LoVo (cell line): ENCODE data around the gene MCTP1.
A peak's percentile ranks its signal among the peaks of the same experiment; 100 is the strongest.

Experiments
- DNase-seq: peaks from one replicate; pipeline ENCODE4 v3.0.0-alpha.2; 2016; ENCODE audit warnings: low spot score

The MCTP1 gene

DNA sequence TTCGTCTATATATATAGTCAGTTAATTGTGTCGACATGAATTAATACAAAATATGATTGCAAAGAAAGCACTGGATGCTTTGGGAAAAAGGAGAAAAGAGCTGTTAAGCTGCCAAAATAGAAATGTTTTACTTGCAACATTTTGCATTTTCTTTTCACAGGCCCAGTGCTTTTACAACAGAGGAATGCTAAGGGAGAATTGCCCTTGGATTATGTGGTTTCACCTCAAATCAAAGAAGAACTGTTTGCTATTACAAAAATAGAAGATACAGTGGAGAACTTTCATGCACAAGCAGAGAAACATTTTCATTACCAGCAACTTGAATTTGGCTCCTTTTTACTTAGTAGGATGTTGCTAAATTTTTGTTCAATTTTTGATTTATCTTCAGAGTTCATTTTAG is 590.2 kb downstream of the MCTP1 start:
- no peak for DNase-seq

DNA sequence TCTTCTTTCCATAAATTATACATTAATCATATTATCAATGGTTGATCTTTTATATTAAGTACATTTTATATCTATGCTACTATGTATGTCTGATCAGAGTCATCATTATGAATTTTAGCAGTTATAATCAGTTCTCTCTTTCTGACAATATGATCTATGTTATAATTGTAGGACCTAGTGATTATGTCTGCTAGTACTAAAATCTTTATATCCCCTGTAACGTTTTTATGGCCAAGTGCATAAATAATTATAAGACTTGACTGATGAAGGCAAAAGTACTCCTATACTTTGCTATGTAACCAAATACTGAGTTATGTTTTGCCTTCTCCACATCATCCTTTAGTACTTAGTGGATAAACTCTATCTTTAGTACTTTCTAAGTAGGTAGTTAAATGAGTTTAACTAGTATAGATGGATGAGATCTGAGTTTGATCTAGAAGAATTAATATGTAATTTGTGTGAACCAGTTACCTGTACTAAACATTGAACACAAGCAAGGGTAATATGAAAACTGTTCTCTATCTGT is 591.0 kb downstream of the MCTP1 start:
- no peak for DNase-seq

DNA sequence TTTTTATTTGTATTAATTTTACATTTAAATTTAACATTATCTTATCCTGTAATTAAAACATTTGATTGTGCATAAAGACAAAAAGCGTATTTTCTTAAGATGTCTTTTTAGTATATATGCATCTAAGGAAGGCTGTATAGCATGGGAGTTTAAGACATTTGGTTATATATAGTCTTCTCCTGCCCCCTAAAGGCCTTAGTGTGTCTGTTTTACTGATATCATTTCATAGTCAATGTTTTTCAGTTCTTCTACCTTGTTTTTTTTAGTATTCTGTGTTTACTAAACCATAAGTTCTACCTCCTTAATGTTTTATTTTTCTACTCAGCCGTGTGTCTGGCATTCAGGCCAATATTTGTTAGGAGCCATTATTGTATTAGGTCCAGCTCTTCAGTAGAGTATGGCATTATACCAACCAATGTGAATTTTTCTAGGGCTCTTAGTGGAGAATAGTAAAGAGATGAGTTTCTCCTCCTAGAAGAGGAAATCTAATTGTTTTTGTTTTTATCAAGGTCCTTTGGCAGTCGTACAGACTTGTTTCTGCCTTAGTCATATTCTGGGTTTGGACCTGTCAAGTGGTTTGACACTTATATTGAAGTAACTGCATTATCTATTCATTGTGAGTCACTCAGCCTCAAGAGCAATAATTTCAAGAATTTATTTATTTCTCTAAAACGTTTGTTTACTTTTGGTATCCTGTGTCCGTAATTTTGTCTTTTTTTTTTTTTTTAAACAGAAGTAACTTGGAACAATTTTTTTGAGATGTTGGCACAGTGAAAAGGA is 591.7 kb downstream of the MCTP1 start:
- DNase-seq: peak; percentile 54

DNA sequence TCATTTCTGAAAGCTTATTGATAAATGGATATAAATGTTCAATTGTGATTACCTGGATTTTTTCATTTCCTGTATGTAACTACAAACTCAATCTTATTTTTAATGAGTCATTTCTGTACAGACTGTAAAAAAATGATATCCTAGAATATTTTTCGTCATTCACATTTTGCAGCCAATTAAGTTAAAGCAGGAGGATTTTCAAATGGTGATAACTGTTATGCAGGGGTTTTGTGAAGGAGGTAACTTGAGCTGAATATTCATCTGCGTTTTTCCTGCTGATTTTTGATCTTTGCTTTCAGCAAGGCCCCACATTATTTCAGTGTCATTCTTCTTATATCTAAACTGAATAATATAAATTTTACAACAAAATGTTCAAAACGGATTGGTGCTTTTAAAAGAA is 592.3 kb downstream of the MCTP1 start:
- DNase-seq: no peak

DNA sequence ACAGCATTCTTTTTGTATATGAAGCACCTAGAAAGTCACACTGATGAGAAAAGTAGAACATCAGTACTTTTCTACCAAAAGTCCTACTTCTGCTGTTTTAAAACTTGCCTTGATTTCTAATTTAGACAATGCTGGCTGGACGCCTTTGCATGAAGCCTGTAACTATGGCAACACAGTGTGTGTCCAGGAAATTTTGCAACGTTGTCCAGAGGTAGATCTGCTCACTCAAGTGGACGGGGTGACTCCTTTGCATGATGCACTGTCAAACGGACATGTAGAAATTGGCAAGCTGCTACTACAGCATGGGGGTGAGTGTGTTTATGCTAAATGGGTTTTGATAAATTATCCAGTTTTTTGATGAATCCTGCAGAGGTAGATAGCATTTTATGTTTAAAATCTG is 592.9 kb downstream of the MCTP1 start:
- no peak for DNase-seq

DNA sequence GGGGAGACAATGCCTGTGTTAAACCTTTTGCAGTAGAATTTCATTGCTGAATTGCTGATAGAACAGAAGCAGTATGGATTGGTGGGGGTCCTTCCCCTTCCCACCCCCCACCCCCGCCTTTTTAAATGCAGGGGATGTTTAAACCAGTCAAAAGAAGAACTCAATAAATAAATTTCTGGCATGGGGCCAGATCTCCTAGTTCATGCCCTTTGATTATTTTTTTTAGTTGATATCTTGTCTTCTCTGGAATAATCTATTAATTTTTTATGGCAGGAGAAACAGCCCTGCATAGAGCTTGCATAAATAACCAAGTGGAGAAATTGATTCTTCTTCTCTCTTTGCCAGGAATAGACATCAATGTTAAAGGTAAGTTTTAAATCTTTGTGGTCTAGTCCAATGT is 593.6 kb downstream of the MCTP1 start:
- no peak for DNase-seq

DNA sequence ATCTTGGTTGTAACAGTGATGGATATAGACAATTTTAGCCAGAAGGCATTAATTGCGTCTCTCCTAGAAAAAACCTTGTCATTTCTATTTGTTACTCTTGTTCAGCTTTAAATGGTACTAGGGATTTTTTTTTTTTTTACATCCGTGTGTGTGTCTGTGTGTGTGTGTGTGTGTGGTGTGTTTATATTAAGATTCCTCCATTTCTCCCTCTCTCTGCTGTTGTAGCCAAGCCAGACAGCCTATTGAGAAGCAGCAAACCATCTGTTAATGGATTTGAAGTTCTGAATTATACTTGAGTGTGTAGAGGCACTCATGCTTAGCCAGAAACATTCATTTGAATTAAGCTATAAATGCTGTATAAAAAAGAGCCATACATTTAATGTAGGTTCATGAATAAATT is 594.1 kb downstream of the MCTP1 start:
- no peak for DNase-seq

DNA sequence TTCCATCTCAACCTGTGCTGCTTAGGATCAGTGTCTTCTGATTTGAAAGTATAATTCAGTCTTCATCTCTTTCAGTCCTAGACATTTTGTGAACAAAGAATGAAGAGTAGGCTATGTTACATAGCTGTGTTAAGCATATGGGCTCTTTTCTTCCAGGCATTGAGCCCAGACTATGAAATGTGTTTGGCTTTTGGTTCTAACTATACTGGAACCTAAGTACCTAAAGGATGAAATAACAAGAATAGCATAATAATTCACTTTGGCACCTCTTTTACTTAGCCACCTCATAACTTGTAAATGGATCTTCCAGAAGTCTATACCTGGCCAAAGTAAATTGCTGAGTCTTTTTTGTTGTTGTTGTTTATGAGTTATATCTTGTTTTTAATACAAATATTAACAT is 595.0 kb downstream of the MCTP1 start:
- no peak for DNase-seq

DNA sequence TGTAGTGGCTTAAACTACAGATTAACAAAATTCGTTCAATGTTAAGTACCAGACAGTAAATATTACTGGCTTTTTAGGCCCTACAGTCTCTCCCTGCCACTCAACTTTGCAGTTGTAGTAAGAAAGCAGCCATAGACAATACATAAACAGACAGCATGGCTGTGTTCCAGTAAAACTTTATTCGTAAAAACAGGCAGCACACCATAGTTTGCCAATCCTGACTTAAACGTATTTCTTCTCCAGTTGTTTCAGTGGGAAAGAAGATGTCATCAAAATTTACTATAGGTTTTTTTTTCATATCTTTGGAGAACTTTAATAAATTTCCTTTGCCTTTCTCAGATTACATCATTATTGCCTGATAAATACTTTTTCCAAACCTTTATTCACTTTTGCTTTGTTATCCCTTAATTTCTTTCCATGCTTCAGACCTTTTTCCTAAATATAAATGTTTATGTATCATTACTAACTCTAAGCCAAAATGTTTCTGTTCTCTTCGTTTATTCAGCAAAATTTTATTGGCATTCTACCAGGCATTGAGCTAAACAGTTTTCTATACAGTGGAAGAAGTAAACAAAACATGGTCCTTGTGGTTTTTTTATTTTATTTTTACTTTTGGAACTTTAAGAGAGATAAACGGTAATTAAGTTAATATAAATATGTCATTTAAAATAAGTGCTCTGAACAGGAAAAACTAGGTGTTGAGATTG is 601.9 kb downstream of the MCTP1 start:
- no peak for DNase-seq

DNA sequence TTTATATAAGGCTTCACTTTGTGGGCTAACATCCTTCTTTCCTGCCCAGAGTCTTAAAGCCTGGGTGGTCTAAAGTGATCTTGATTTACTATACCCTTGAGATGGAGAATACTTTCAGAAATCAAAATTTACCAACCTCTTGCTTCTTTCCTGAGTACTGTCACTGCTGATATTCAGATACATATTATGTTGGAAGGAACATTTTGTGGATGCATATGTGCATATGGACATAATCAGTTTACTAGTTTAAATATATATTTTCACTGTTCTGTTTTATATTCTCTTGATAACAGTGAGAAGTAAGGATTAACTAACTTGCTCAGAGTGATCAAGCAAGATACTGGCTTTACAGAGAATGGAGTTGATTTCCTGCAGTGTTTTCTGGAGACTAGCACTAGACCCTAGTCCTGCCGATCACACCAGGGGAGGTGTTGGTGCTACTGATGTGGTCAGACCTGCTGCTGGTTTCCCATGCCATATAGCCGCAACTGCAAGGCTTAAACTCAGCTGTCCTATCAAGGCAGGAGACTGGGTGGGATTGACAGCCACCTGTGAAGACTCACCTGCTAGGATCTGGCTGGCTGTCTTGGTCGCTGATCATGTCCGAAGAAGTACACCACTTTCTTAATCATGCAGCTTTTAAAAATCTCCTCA is 608.8 kb downstream of the MCTP1 start:
- DNase-seq: no peak

DNA sequence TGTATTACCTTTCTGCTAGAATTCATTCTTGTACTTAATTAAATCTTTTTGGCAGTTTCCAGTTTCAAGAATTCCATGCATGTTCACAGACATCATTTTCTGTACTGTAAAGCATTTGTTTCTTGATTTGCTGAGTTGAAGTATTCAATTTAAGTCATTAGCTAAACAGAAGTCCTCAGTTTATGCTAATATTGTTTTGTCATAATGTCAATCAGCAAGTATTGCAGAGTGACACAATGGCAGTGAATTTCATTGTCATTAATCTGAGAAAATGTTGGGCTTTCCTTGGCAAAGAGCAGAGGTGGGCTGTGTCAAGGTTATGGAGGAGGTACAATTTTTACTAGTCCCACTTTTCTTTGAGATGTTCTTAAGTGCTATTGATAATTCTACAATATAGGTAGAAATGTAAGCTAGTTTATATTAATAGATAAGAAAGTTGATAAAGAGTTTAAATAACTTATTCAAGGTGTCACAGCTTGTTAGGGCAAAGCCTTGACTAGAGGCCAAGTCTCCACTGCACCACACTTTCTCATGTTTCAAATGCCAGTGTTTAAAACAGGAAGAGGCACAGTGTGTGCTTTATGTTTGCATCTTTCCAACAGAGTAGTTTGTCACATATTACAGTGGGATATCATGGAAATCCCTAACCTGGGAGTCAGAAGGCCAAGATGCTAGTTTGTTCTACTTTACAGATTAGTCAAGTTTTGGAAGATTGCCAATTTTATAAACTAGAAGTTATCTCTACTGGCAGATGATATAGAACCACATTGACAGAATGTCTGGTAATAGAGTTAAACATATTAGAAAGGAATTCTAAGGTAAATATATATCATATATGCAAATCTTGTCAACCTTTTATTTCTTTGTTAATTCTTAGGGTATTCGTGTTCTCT is 610.2 kb downstream of the MCTP1 start:
- no peak for DNase-seq

DNA sequence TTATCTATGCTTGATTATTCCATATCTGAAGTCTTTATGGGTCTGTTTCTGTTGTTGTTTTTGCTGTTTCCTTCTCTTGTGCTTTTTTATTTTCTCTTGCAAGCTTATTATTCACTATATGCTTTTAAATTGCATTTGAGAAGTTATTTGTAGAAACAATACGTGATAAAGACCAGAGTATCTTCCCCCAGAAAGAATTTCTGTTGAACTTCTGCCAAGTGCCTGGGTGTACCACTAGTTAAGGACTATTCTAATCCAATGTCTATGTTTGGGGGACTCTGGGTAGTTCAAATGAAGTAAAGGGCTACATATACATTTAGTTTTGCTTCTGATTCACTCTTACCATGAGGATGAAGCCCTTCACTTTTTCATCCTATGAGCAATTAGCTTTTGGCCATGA is 612.1 kb downstream of the MCTP1 start:
- no peak for DNase-seq

DNA sequence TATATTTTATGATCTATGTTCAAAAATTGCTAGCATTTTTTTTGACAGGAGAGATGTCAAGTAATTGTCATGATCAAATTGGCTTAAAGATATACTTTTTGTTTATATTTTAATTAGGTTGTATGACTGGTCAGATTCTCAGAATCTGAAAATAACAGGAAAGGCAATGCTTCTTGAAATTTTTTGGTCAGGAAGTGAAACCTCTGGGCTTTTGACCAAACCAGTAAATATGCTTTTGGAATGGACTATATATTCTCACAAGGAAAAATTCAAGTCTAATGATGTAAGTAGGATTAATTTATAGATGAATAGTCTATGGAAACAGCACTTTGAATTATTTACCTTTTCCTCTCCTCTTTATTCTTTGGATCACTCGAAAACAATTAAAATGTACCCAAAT is 614.2 kb downstream of the MCTP1 start:
- no peak for DNase-seq

DNA sequence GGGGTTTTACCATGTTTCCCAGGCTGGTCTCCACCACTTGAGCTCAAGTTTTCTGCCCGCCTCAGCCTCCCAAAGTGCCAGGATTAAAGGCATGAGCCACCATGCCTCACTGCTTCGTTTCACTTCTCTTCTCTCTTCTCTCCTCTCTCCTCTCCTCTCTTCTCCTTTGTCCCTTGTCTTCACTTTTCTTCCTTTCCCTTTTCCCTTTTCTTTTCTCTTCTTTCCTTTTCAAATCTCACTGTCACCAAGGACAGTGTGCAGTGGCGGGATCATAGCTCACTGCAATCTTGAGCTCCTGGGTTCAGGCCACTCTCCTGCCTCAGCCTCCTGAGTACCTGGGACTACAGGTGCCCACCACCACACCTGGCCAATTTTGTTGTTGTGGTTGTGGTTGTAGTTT is 617.0 kb downstream of the MCTP1 start:
- DNase-seq: no peak

DNA sequence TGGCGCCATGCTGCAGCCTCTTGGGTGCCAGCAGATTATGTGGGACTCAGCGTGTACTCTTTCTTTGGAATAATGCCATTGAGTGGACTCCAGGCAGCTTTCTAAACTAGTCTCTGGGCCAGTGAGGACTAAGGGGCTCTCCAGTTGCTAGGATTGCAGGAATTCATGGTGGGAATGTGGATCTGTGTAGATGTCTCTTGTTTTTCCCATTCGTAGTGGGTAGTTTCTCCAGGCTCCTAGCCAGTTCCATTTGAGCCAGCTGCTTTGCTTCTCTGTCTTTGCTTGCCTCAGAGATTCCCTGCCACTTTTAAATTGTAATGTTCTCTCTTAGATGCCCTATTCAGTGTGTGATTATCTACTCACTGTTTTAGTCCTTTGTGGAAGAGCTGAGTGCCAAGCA is 623.8 kb downstream of the MCTP1 start:
- DNase-seq: no peak

DNA sequence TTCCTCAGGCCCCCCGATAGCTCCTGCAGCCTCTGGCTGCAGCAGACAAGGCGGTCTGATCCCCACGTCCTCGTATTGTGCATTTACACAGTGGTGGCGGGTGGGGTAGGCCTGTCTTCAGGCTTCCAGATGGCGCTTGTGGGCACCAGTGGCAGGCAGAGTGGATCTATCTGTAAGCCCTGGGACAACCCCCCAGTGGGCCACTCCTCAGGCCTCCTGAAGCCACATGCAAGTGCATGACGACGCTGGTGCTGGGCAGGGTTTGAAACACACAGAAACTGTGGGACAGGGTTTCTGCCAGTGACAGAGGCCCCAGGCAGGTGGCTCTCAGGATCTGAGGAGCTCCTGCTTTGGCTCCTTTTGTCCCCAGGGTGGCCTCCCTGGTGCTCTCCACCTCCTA is 624.4 kb downstream of the MCTP1 start:
- DNase-seq: no peak

DNA sequence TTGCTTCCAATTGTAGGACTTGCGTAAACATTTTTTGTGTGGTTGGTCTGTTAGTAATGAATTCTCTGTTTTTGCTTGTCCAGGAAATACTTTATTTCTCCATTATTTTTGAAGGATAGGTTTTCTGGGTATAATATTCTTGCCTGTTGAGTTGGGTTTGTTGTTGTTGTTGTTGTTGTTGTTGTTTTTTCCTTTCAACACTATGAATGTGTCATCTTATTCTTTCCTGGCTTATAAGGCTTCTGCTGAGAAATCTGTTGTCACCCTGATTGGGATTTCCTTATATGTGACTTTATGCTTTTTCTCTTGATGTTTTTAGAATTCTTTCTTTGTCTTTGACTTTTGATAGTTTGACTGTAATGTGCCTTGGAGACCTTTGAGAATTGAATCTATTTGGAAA is 626.6 kb downstream of the MCTP1 start:
- DNase-seq: no peak
